Esophagus squamous epithelium (tissue), 5 donors: ENCODE results near the gene NCAM1. TPM values are rescaled to one million over a fixed set of nuclear protein-coding genes. Genes with fewer than 3 reads are reported as not detected.
A peak's percentile ranks its signal among the peaks of the same experiment; 100 is the strongest.

Source experiments
- DNase-seq: peaks from one replicate; lab custom pipeline; 2025; lab: John Stamatoyannopoulos, UW
- H3K27ac ChIP-seq, 4 donors: fragments of 200-600 bp; sonication (generic); one replicate each; pipeline ENCODE4 v1.5.1; 2016 to 2019; ENCODE audit warnings: mild to moderate bottlenecking in 1 of 4
- H3K27me3 ChIP-seq, 4 donors: fragments of 200-600 bp; sonication (generic); 1 replicate in 3 of 4; 2 replicates in 1 of 4; pipeline versions ENCODE4 v1.5.1 to v1.6.0; 2017 to 2021; ENCODE audit warnings: antibody characterized with exemption in 1 of 4
- H3K36me3 ChIP-seq, 3 donors: fragments of 200-600 bp; sonication (generic); one replicate each; pipeline ENCODE4 v1.5.1; 2016 to 2019
- H3K4me1 ChIP-seq, 3 donors: fragments of 200-600 bp; sonication (generic); one replicate each; pipeline ENCODE4 v1.5.1; 2017 to 2019
- H3K4me3 ChIP-seq, 4 donors: fragments of 200-600 bp; sonication (generic); 1 replicate in 3 of 4; 2 replicates in 1 of 4; pipeline ENCODE4 v1.5.1; 2016 to 2019; ENCODE audit warnings: mild to moderate bottlenecking in 2 of 4, moderate library complexity in 1 of 4
- H3K9me3 ChIP-seq, 3 donors: fragments of 200-600 bp; sonication (generic); one replicate each; pipeline ENCODE4 v1.5.1; 2016 to 2019
- POLR2A ChIP-seq, 4 donors: fragments of 450-650 bp; IDR thresholded peaks; one replicate each; pipeline ENCODE4 v1.6.1; 2017; ENCODE audit warnings: antibody characterized with exemption in 4 of 4, mild to moderate bottlenecking in 4 of 4, moderate library complexity in 3 of 4
- WGBS, 2 donors: methylation state at CpG; one replicate each; pipeline ENCODE4 v1.1.5; 2018; 5-methylcytosine and 5-hydroxymethylcytosine counted together
- intact Hi-C: fragments of 100-400 bp; cut with DNase I; formaldehyde crosslinking; loops from one replicate; pipeline ENCODE4 v1.15.0; 2022
- total RNA-seq, 4 donors: library from RNA; depleted of rRNA; stranded (reverse); fragments of >200 nt; gene quantifications; one replicate each; pipeline ENCODE4 v1.1.0, GENCODE V29; 2016
- TF ChIP-seq, protein P1 (sequence below), 6 experiments: fragments of 450-650 bp in 4 of 6; fragments of 200-600 bp in 2 of 6; sonication (generic) in 2 of 6; IDR thresholded peaks; one replicate each; pipeline ENCODE4 v1.5.1; 2016 to 2019; ENCODE audit warnings: antibody characterized with exemption in 6 of 6, mild to moderate bottlenecking in 4 of 6, moderate library complexity in 4 of 6
- donor health status: DM: yes; HTN: yes; CAD: no.

NCAM1 gene
- total RNA-seq, 4 donors from 2014 or later = 1.6 to 16.4 (median 2.6) TPM

DNA sequence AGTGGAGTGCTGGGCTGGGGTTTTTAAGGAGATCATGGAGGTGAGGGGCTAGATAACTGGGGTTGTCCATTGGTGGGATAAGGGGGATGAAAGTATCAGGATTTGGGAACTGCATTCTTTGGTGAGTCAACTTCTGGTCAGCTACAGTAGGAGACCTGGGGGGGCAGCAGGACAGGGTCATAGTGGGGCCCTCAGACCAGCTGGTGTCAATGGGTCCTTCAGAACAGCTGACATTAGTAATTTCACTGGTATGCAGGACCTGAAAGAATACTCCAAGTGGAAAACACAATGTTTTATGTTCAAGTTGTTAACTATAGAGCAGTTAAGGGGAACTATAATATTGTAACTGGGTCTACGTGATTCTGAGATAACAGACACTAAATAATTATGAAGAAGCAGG, 350.3 kb downstream of the NCAM1 start:
- H3K4me1 ChIP-seq = peaks cover 6 to 31% (median 16%) of the 10 kb centered on the region in 3 donors
- H3K36me3 ChIP-seq = no peaks in the 10 kb centered on the region
- no peak for TF ChIP-seq POLR2A (IDR thresholded peaks at IDR 0.05)
- TF ChIP-seq, protein P1, sequence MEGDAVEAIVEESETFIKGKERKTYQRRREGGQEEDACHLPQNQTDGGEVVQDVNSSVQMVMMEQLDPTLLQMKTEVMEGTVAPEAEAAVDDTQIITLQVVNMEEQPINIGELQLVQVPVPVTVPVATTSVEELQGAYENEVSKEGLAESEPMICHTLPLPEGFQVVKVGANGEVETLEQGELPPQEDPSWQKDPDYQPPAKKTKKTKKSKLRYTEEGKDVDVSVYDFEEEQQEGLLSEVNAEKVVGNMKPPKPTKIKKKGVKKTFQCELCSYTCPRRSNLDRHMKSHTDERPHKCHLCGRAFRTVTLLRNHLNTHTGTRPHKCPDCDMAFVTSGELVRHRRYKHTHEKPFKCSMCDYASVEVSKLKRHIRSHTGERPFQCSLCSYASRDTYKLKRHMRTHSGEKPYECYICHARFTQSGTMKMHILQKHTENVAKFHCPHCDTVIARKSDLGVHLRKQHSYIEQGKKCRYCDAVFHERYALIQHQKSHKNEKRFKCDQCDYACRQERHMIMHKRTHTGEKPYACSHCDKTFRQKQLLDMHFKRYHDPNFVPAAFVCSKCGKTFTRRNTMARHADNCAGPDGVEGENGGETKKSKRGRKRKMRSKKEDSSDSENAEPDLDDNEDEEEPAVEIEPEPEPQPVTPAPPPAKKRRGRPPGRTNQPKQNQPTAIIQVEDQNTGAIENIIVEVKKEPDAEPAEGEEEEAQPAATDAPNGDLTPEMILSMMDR (IDR thresholded peaks at IDR 0.05) = no peak
- no peak for DNase-seq
- no peak overlapping the region for H3K4me3 ChIP-seq
- no peaks in the 10 kb centered on the region for H3K27me3 ChIP-seq
- no peaks in the 10 kb centered on the region for H3K9me3 ChIP-seq
- intact Hi-C loops = no loop called here
- 94 to 95% methylated on average over 1 of the region's 1 CpG for WGBS, 2 donors
- no peak overlapping the region for H3K27ac ChIP-seq

DNA sequence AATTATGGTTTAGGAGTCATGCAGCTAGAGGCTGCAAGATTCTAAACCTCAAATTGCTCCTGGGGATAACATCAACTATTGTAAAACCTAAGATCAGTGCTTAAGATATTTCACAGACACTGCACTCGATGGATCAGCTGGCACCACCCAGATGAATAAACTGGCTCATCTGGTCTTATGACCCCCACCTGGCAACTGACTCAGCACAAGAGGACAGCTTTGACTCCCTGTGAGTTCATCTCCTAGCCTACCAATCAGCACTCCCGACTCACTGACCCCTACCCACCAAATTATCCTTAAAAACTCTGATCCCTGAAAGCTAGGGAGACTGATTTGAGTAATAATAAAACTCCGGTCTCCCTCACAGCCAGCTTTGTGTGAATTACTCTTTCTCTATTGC, 352.4 kb downstream of the NCAM1 start:
- DNase-seq = no peak
- intact Hi-C loops = no loop called here
- Histone ChIP-seq H3K27ac (peak overlapping the region in 3 of 4 donors; percentile 89 to 92 (median 92)), H3K9me3 (no peaks in the 10 kb centered on the region), H3K36me3 (peaks cover 0 to 14% (median 0%) of the 10 kb centered on the region in 3 donors), H3K4me3 (no peak overlapping the region), H3K27me3 (no peaks in the 10 kb centered on the region), H3K4me1 (peaks cover 6 to 38% (median 19%) of the 10 kb centered on the region in 3 donors)
- WGBS, 2 donors = 77 to 88% methylated on average over 3 of the region's 3 CpGs
- TF ChIP-seq, protein P1 (IDR thresholded peaks at IDR 0.05) = no peak
- TF ChIP-seq POLR2A (IDR thresholded peaks at IDR 0.05) = no peak

DNA sequence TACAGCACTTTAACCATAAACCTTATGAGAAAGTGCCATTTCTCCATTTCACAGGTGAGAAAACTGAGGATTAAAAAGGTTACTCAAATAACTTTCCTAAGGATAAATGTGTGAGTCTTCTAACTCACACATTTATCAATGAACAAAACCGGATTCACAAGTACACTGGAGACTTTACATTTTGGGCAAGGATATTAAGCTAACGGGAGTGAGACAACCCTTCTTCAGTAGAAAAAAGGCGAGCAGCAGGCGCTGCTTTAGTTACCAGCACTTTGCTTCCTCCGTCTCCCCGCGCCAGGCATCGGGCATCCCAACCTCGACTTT, 352.8 kb downstream of the NCAM1 start:
- H3K27me3 ChIP-seq = no peaks in the 10 kb centered on the region
- no peak for DNase-seq
- peaks cover 6 to 38% (median 19%) of the 10 kb centered on the region in 3 donors for H3K4me1 ChIP-seq
- H3K9me3 ChIP-seq = no peaks in the 10 kb centered on the region
- peak overlapping the region; percentile 52 to 93 (median 68) for H3K4me3 ChIP-seq
- WGBS, 2 donors = 5 to 13% methylated on average over 7 to 9 of the region's 9 CpGs
- peak overlapping the region; percentile 80 to 92 (median 90) for H3K27ac ChIP-seq
- intact Hi-C loops = no loop called here
- TF ChIP-seq POLR2A (IDR thresholded peaks at IDR 0.05) = no peak
- TF ChIP-seq, protein P1 (IDR thresholded peaks at IDR 0.05) = no peak
- H3K36me3 ChIP-seq = peaks cover 0 to 18% (median 0%) of the 10 kb centered on the region in 3 donors

DNA sequence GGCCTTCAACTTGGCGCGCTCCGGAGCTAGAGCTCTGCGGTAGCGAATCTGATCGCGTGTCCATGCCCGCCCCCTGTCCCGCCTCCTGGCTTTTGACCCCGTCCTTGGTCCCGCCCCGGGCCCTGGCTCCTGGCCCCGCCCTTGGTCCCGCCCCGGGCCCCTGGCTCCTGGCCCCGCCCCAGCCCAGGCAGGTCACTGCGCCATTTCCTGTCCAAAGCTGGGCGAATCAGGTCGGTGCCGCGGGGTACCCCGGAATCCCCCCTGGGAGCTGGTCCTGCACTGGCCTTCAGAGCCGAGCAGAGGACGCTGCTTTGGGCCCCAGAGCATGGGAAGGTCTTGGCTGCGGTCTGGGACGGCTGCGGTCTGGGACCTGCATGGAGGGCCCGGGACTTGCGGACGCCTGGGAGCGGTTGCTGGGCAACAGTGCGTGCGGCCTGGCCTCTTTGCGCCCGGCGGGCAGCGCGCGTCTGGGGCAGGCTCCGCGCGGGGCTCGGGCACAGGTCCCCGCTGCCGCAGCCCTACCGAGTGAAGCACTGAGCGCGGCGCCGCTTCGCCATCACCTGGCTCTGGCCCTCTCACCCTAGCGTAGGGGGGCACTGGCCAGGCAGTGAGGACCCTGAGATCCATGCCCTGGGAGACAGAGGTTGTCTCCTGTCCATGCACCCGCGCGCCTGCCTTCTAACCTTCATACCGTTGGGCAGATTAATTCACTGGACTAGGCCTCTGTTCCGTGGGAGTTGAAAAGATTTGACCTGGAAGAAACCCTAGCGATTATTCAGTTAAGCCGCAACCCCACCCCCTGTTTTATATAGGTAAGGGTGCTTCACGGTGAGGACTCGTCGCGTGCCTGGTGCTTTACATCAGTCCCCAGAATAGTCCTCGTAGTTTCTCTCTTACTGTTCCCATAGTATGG, 353.4 kb downstream of the NCAM1 start, which contains the start of gene TTC12:
TSS of gene TTC12 (plus strand) at position 195 of the 913 bp plus-strand sequence. CDS start 1,675 bp downstream, outside the sequence.
- peaks cover 6 to 38% (median 19%) of the 10 kb centered on the region in 3 donors for H3K4me1 ChIP-seq
- H3K9me3 ChIP-seq = no peaks in the 10 kb centered on the region
- peaks cover 0 to 24% (median 0%) of the 10 kb centered on the region in 3 donors for H3K36me3 ChIP-seq
- peak; percentile 49 for DNase-seq
- peak within 1 kb of the TSS; percentile 52 to 93 (median 68) for H3K4me3 ChIP-seq
- peak in 2 of 4 donors; percentile 22 to 44 for TF ChIP-seq POLR2A (IDR thresholded peaks at IDR 0.05)
- TF ChIP-seq, protein P1 (IDR thresholded peaks at IDR 0.05) = no peak
- H3K27me3 ChIP-seq = no peaks in the 10 kb centered on the region
- WGBS, 2 donors = 6 to 11% methylated on average over 3 to 14 of the region's 64 CpGs
- H3K27ac ChIP-seq = peak within 1 kb of the TSS; percentile 80 to 92 (median 90)
- intact Hi-C loops = no loop called here

DNA sequence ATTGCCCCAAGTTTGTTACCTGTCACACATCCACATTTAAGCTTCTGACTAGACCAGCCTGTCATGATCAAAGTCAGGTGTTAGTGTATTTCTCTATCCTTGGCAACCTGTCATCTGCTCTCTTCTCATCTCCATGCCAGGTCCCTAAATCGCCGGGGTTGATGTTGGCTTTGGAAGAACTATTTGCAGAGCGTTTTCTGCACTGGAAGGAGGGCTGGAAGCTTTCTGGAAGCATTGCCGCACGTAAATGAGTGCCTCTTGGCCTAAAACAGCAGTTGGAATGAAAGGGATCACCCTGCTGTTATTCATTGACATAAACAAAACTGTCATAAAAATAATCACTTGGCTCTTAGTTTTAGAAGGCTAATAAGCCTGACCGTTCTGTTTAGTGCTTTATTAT, 354.6 kb downstream of the NCAM1 start:
- intact Hi-C loops = no loop called here
- DNase-seq = no peak
- H3K4me1 ChIP-seq = peaks cover 6 to 38% (median 19%) of the 10 kb centered on the region in 3 donors
- H3K27me3 ChIP-seq = no peaks in the 10 kb centered on the region
- H3K27ac ChIP-seq = peak overlapping the region in 3 of 4 donors; percentile 89 to 92 (median 92)
- H3K36me3 ChIP-seq = peaks cover 0 to 33% (median 0%) of the 10 kb centered on the region in 3 donors
- WGBS, 2 donors = 19 to 37% methylated on average over 6 of the region's 6 CpGs
- peak overlapping the region in 1 of 4 donors; percentile 93 for H3K4me3 ChIP-seq
- no peak for TF ChIP-seq POLR2A (IDR thresholded peaks at IDR 0.05)
- TF ChIP-seq, protein P1 (IDR thresholded peaks at IDR 0.05) = no peak
- no peaks in the 10 kb centered on the region for H3K9me3 ChIP-seq
